ENCODE data around the gene ZBP1. TPM values are rescaled to one million over a fixed set of nuclear protein-coding genes. Genes with fewer than 3 reads are reported as not detected.
A peak's percentile ranks its signal among the peaks of the same experiment; 100 is the strongest.

Gene ZBP1
- total and polyA plus RNA-seq, 5 donors from 2014 or later = 12.4 to 67.0 (median 24.8) TPM

DNA sequence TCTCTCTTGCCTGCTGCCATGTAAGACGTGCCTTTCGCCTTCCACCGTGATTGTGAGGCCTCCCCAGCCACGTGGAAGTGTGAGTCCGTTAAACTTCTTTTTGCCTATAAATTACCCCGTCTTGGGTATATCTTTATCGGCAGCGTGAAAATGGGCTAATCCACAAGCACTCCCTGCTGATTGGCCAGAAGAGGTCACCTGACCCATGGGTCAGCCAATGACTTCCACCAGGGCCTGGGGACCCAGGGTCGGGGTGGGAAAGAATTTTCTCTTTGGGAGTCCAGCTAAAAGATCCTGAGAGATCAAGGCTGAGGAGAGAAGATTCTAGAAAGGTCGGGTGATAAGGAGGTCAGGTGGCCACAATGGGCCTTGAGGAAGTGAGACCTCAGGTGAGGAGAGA is 17.1 kb downstream of the ZBP1 start:
- H3K27ac ChIP-seq (ENCODE audit: insufficient read depth, low read length, poor library complexity, severe bottlenecking) = no peak overlapping the region
- Mint-ChIP-seq H3K27ac (peak overlapping the region in 2 of 3 donors; percentile 51 to 71), H3K27me3 (peaks cover 7% of the 10 kb centered on the region), H3K4me1 (peaks cover 0 to 10% (median 6%) of the 10 kb centered on the region in 4 donors), H3K36me3 (peaks cover 20% of the 10 kb centered on the region), H3K9me3 (no peaks in the 10 kb centered on the region), H3K4me3 (no peak overlapping the region)
- ATAC-seq (ENCODE audit: low read depth in 2 of 2) (no peak), DNase-seq (no peak)
- H3K9me3 ChIP-seq (ENCODE audit: control insufficient read depth in 2 of 2, low read length in 2 of 2) = no peaks in the 10 kb centered on the region
- H3K27me3 ChIP-seq (ENCODE audit: control insufficient read depth, insufficient read depth, low read length) = no peaks in the 10 kb centered on the region
- H3K4me1 ChIP-seq (ENCODE audit: control insufficient read depth, insufficient read depth, low read length, poor library complexity, severe bottlenecking) = no peaks in the 10 kb centered on the region
- no peak overlapping the region for H3K4me3 ChIP-seq (ENCODE audit: low read depth, low read length)
- peaks cover 23% of the 10 kb centered on the region for H3K36me3 ChIP-seq (ENCODE audit: control insufficient read depth, insufficient read depth, low read length)

DNA sequence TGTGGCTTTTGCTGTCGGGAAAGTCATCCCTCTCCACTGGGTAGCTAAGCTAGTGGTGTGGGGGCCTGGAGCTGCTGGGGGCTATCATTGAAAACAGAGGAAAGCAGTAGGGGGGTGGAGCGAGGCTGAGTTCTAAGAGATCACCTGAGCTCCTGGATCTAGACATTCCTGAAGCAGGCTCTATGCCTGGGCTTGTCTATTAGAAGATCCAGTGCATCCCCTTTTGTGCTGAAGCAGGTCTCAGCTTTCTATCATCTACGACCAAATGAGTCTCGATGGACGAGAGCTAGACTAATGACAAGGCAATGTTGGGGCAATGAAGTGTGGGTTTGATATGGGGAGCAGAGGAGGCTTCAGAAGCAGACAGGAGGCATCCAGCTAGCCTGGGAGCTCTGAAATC is 18.5 kb downstream of the ZBP1 start:
- Histone ChIP-seq H3K9me3 (ENCODE audit: control insufficient read depth in 2 of 2, low read length in 2 of 2) (no peaks in the 10 kb centered on the region), H3K27ac (ENCODE audit: insufficient read depth, low read length, poor library complexity, severe bottlenecking) (no peak overlapping the region), H3K27me3 (ENCODE audit: control insufficient read depth, insufficient read depth, low read length) (no peaks in the 10 kb centered on the region), H3K36me3 (ENCODE audit: control insufficient read depth, insufficient read depth, low read length) (peaks cover 12% of the 10 kb centered on the region), H3K4me3 (ENCODE audit: low read depth, low read length) (no peak overlapping the region), H3K4me1 (ENCODE audit: control insufficient read depth, insufficient read depth, low read length, poor library complexity, severe bottlenecking) (peaks cover 7% of the 10 kb centered on the region)
- DNase-seq (no peak), ATAC-seq (ENCODE audit: low read depth in 2 of 2) (no peak)
- Mint-ChIP-seq H3K4me3 (no peak overlapping the region), H3K4me1 (peaks cover 0 to 14% (median 3%) of the 10 kb centered on the region in 4 donors), H3K9me3 (peaks cover 0 to 3% (median 0%) of the 10 kb centered on the region in 7 donors), H3K27me3 (peaks cover 7% of the 10 kb centered on the region), H3K27ac (peak overlapping the region in 1 of 3 donors; percentile 71), H3K36me3 (peaks cover 13% of the 10 kb centered on the region)

DNA sequence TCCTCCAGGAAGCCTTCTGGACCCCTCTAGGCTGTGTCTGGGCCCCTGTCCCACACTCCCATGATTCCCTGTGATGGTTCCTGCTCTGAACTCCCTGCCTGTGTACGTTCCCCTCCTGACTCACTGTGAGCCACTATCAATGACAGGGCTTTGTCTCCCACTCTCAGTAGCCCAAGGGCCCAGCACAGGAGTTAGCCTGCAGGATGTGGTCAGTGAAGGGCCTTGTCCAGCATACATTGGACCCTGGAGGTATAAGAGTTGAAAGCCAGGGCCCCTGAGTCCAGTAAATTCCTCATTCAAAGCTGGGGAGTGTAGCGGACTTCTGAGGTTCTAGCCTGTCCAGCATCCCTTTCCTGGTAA is 19.0 kb downstream of the ZBP1 start:
- H3K4me3 ChIP-seq (ENCODE audit: low read depth, low read length) = no peak overlapping the region
- peak overlapping the region in 1 of 3 donors; percentile 62 for H3K27ac Mint-ChIP-seq
- peaks cover 0 to 3% (median 0%) of the 10 kb centered on the region in 7 donors for H3K9me3 Mint-ChIP-seq
- H3K27me3 Mint-ChIP-seq = peaks cover 7% of the 10 kb centered on the region
- no peak for DNase-seq
- H3K36me3 ChIP-seq (ENCODE audit: control insufficient read depth, insufficient read depth, low read length) = peaks cover 10% of the 10 kb centered on the region
- no peaks in the 10 kb centered on the region for H3K27me3 ChIP-seq (ENCODE audit: control insufficient read depth, insufficient read depth, low read length)
- no peak overlapping the region for H3K4me3 Mint-ChIP-seq
- H3K27ac ChIP-seq (ENCODE audit: insufficient read depth, low read length, poor library complexity, severe bottlenecking) = no peak overlapping the region
- H3K9me3 ChIP-seq (ENCODE audit: control insufficient read depth in 2 of 2, low read length in 2 of 2) = no peaks in the 10 kb centered on the region
- H3K4me1 Mint-ChIP-seq = peaks cover 0 to 14% (median 3%) of the 10 kb centered on the region in 4 donors
- no peak for ATAC-seq (ENCODE audit: low read depth in 2 of 2)
- H3K4me1 ChIP-seq (ENCODE audit: control insufficient read depth, insufficient read depth, low read length, poor library complexity, severe bottlenecking) = peaks cover 8% of the 10 kb centered on the region
- H3K36me3 Mint-ChIP-seq = peaks cover 13% of the 10 kb centered on the region

DNA sequence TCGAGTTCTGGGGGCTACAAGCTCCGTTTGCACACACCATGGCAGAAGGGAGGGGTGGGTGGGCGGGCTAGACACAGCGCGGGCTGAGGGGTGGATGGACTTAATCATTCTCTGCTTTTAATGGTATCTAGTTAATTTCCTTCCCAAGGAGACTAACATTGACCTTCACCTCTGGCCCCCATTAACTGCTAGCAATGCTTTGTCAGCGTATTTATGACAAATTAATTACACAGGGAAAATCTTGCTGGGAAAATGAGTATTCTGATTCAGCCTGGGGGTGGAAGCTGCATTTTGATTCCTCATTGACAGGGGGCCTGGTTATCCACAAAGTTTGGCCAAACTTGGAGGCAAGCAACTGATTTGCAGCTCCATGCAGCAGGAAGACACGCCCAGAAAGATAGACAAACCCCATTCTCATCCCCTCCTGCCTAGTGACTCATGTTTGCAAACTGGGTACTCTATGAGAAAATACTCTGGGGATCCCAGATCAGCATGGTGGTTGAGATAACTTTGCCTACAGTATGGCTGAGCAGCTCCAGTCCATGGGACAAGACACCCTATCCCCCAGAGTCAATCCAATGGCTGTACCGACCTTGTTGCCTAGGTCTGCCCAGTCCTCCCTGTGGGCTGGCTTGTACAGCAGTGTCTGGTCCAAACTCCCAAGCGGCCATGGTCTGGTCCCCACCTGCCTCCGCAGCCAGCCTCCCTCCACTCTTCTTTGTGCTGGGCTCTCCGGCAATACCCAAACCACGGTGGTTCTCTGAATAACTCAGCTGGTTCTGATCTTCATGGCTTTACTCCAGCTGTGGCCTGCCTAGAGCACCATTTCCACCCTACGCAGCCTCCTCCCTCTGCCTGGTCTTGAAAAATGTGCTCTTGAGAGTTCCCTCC is 19.7 kb downstream of the ZBP1 start:
- H3K27ac ChIP-seq (ENCODE audit: insufficient read depth, low read length, poor library complexity, severe bottlenecking) = no peak overlapping the region
- Mint-ChIP-seq H3K27ac (peak overlapping the region in 1 of 3 donors; percentile 62), H3K27me3 (peaks cover 7% of the 10 kb centered on the region), H3K4me3 (no peak overlapping the region), H3K36me3 (peaks cover 13% of the 10 kb centered on the region), H3K9me3 (peaks cover 0 to 3% (median 0%) of the 10 kb centered on the region in 7 donors), H3K4me1 (peaks cover 0 to 12% (median 2%) of the 10 kb centered on the region in 4 donors)
- no peaks in the 10 kb centered on the region for H3K27me3 ChIP-seq (ENCODE audit: control insufficient read depth, insufficient read depth, low read length)
- H3K36me3 ChIP-seq (ENCODE audit: control insufficient read depth, insufficient read depth, low read length) = peaks cover 6% of the 10 kb centered on the region
- ATAC-seq (ENCODE audit: low read depth in 2 of 2) (no peak), DNase-seq (no peak)
- peaks cover 8% of the 10 kb centered on the region for H3K4me1 ChIP-seq (ENCODE audit: control insufficient read depth, insufficient read depth, low read length, poor library complexity, severe bottlenecking)
- H3K4me3 ChIP-seq (ENCODE audit: low read depth, low read length) = no peak overlapping the region
- H3K9me3 ChIP-seq (ENCODE audit: control insufficient read depth in 2 of 2, low read length in 2 of 2) = no peaks in the 10 kb centered on the region

DNA sequence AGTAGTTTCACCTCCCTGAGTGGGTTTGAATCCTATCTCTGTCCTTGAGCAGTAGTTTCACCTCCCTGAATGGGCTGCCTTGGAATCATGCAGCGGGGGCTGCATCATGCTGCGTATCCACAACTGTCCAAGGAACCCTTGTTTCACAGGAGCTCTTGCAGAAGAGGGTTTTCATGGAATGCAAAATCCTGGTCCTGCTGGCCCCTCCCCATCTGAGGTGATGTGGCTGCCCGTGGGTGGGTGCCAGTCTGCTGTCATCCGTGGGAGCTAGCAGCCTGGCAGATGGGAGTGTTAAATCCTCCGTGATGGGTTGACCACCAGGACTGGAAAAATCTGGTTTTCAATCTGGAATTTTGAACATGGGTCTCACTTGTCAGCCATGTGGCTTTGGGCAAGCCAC is 21.7 kb downstream of the ZBP1 start:
- H3K36me3 Mint-ChIP-seq = no peaks in the 10 kb centered on the region
- H3K27ac ChIP-seq (ENCODE audit: insufficient read depth, low read length, poor library complexity, severe bottlenecking) = no peak overlapping the region
- H3K27me3 Mint-ChIP-seq = peaks cover 10% of the 10 kb centered on the region
- H3K4me1 ChIP-seq (ENCODE audit: control insufficient read depth, insufficient read depth, low read length, poor library complexity, severe bottlenecking) = peaks cover 8% of the 10 kb centered on the region
- no peaks in the 10 kb centered on the region for H3K9me3 ChIP-seq (ENCODE audit: control insufficient read depth in 2 of 2, low read length in 2 of 2)
- H3K27me3 ChIP-seq (ENCODE audit: control insufficient read depth, insufficient read depth, low read length) = no peaks in the 10 kb centered on the region
- H3K36me3 ChIP-seq (ENCODE audit: control insufficient read depth, insufficient read depth, low read length) = no peaks in the 10 kb centered on the region
- peaks cover 0 to 3% (median 0%) of the 10 kb centered on the region in 7 donors for H3K9me3 Mint-ChIP-seq
- H3K27ac Mint-ChIP-seq = no peak overlapping the region
- ATAC-seq (ENCODE audit: low read depth in 2 of 2) (no peak), DNase-seq (no peak)
- H3K4me3 Mint-ChIP-seq = no peak overlapping the region
- H3K4me3 ChIP-seq (ENCODE audit: low read depth, low read length) = no peak overlapping the region
- H3K4me1 Mint-ChIP-seq = peaks cover under 1 to 6% (median 4%) of the 10 kb centered on the region in 4 donors

DNA sequence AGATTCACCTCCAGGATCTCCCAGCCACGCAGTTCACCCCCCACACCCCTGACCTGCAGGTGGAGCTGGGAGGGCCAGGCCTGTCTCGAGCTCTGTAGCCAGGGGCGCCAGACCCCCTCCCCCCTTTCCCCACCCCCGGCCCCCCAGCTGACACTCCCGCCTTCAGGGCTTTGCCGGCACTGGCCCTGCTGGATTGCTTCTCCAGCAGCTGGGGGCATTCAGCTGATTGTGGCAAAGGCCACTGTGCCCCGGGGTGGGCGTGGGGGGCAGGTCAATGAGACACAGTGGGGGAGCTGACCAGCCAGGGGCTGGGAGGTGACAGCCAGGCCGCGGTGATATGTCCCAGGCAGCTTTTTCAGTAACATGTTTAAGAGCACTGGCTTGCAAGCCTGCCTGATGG is 22.2 kb downstream of the ZBP1 start:
- Histone ChIP-seq H3K9me3 (ENCODE audit: control insufficient read depth in 2 of 2, low read length in 2 of 2) (no peaks in the 10 kb centered on the region), H3K27ac (ENCODE audit: insufficient read depth, low read length, poor library complexity, severe bottlenecking) (no peak overlapping the region), H3K4me3 (ENCODE audit: low read depth, low read length) (no peak overlapping the region), H3K27me3 (ENCODE audit: control insufficient read depth, insufficient read depth, low read length) (no peaks in the 10 kb centered on the region), H3K36me3 (ENCODE audit: control insufficient read depth, insufficient read depth, low read length) (no peaks in the 10 kb centered on the region), H3K4me1 (ENCODE audit: control insufficient read depth, insufficient read depth, low read length, poor library complexity, severe bottlenecking) (peaks cover 8% of the 10 kb centered on the region)
- no peak for ATAC-seq (ENCODE audit: low read depth in 2 of 2)
- Mint-ChIP-seq H3K27ac (no peak overlapping the region), H3K27me3 (peaks cover 13% of the 10 kb centered on the region), H3K9me3 (peaks cover 0 to 3% (median 0%) of the 10 kb centered on the region in 7 donors), H3K4me1 (peaks cover 2 to 6% (median 4%) of the 10 kb centered on the region in 4 donors), H3K36me3 (no peaks in the 10 kb centered on the region), H3K4me3 (no peak overlapping the region)
- no peak for DNase-seq

DNA sequence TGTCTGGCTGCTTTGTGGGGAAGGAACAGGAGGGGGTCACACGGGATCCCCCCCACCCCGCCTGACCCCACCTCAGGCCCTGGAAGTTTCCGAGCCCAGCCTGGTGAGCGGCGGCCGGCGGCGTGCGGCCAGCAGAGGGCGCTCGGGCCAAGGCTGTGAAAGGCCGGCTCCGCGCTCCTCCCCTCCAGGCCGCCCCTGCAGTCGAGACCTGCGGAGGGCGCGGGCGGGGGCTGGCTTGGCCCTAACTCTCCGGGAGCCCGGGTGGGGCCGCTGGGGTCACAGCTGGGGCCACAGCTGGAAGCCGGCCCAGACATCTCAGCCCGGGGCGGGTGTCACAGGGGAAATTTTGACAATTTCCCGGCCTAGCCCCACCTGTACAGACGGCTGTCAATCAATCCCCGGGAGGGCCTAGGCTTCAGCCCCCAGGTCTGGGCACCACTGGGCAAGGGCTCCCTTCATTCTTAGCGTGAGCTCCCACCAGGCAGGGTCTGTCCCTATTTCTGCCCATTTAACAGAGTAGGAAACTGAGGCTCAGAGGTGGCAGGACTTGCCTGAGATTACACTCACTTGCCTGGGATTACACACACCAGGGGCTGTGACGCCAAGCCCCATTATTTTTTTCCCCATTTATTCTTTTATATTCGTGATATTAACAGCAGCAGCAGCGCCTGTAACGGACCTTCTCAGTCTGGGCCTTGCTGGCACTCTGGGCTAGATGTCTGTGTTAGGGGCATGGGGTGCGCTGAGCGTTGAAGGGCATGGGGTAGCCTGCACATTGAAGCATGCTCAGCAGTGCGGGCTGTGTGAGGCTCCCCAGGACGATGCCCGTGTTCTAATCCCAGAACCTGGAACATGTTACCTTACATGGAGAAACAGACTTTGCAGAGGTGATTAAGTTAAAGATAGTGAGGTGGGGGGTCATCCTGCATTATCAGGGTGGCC is 23.0 kb downstream of the ZBP1 start:
- peak overlapping the region in 1 of 4 donors; percentile 47 for H3K4me3 Mint-ChIP-seq
- no peak overlapping the region for H3K4me3 ChIP-seq (ENCODE audit: low read depth, low read length)
- H3K4me1 Mint-ChIP-seq = peaks cover 2 to 6% (median 4%) of the 10 kb centered on the region in 4 donors
- H3K27ac ChIP-seq (ENCODE audit: insufficient read depth, low read length, poor library complexity, severe bottlenecking) = no peak overlapping the region
- H3K27ac Mint-ChIP-seq = no peak overlapping the region
- H3K4me1 ChIP-seq (ENCODE audit: control insufficient read depth, insufficient read depth, low read length, poor library complexity, severe bottlenecking) = peaks cover 8% of the 10 kb centered on the region
- H3K27me3 Mint-ChIP-seq = peaks cover 13% of the 10 kb centered on the region
- no peaks in the 10 kb centered on the region for H3K36me3 Mint-ChIP-seq
- no peaks in the 10 kb centered on the region for H3K9me3 ChIP-seq (ENCODE audit: control insufficient read depth in 2 of 2, low read length in 2 of 2)
- no peaks in the 10 kb centered on the region for H3K36me3 ChIP-seq (ENCODE audit: control insufficient read depth, insufficient read depth, low read length)
- H3K9me3 Mint-ChIP-seq = peaks cover 0 to 3% (median 0%) of the 10 kb centered on the region in 7 donors
- H3K27me3 ChIP-seq (ENCODE audit: control insufficient read depth, insufficient read depth, low read length) = no peaks in the 10 kb centered on the region
- DNase-seq = peak; percentile 56 to 71 (median 62)
- peak; percentile 75 to 77 for ATAC-seq (ENCODE audit: low read depth in 2 of 2)

All from CD4-positive, CD25-positive, alpha-beta regulatory T cell (primary cell).